Epithelial cell of proximal tubule (primary cell): Measurements from ENCODE around the gene PPP2R2C. TPM values are rescaled to one million over a fixed set of nuclear protein-coding genes. Genes with fewer than 3 reads are reported as not detected.

Experiments
- DNase-seq: peaks from one replicate; pipeline ENCODE4 v3.0.0-alpha.2; 2011; ENCODE audit warnings: low read depth
- H3K4me3 ChIP-seq: 2 replicates; pipeline ENCODE4 v1.5.1; 2011; ENCODE audit warnings: low read depth, mild to moderate bottlenecking, low read length
- total RNA-seq: library from RNA; depleted of rRNA; stranded (reverse); fragments of >200 nt; gene quantifications from 2 replicates; pipeline ENCODE4 v1.2.3, GENCODE V29; 2015
- TF ChIP-seq, protein P1 (sequence below): conservative IDR thresholded peaks from 2 replicates; pipeline ENCODE4 v1.5.1; 2012; ENCODE audit warnings: low read depth, mild to moderate bottlenecking, low read length

PPP2R2C gene
- total RNA-seq, 1 donor from 2014 or later, result not detected

DNA sequence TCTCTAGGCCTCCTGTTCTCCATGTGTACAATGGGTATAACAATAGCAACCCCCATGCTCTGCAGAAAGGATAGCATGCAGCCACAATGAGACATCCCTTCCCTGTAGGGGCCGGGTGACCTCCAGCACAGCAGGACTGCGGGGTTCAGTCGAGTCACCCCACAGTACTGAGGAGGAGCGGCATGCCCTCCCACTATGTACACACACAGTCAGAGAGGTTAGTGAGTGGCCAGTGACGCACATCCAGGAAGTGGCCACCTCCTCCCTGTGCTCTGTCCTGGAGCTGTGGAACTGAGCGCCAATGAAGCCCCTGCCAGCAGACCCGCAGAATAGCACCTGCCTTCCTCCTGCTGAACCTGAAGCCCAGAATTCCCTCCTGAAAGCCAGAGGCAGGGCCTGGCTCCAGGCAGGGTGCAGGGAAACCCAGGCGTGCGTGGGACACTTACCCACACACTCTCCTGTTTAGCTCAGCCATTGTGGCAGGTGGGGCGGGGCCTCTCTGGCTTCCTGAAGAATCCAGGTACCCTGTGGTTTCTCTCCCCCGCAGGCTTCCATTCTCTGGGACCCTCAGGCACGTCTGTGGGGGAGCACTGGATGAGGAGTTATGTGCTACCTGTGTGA lies 152.8 kb downstream of the PPP2R2C start:
- no peak for DNase-seq
- TF ChIP-seq, protein P1, sequence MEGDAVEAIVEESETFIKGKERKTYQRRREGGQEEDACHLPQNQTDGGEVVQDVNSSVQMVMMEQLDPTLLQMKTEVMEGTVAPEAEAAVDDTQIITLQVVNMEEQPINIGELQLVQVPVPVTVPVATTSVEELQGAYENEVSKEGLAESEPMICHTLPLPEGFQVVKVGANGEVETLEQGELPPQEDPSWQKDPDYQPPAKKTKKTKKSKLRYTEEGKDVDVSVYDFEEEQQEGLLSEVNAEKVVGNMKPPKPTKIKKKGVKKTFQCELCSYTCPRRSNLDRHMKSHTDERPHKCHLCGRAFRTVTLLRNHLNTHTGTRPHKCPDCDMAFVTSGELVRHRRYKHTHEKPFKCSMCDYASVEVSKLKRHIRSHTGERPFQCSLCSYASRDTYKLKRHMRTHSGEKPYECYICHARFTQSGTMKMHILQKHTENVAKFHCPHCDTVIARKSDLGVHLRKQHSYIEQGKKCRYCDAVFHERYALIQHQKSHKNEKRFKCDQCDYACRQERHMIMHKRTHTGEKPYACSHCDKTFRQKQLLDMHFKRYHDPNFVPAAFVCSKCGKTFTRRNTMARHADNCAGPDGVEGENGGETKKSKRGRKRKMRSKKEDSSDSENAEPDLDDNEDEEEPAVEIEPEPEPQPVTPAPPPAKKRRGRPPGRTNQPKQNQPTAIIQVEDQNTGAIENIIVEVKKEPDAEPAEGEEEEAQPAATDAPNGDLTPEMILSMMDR, result no peak
- no peak overlapping the region for H3K4me3 ChIP-seq

DNA sequence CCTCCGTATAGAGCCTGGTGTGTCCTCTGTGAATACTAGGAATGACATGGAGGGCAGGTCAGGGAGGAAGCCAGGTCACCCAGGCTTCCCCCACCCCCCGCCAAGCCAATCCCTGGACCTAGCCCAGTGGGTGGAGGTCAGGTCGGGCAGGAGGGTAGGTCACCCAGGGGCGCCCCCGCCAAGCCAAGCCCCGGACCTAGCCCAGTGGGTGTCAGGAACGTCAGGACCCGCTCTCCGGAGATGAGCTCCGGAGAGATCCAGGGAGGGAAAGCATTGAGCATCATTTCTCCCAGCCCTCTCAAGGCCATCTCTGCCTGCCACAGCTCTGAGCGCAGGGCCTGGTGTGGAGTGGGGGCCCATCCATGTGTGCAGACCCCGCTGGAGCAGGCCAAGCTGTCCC lies 154.2 kb downstream of the PPP2R2C start:
- TF ChIP-seq, protein P1, result no peak
- no peak overlapping the region for H3K4me3 ChIP-seq
- no peak for DNase-seq

DNA sequence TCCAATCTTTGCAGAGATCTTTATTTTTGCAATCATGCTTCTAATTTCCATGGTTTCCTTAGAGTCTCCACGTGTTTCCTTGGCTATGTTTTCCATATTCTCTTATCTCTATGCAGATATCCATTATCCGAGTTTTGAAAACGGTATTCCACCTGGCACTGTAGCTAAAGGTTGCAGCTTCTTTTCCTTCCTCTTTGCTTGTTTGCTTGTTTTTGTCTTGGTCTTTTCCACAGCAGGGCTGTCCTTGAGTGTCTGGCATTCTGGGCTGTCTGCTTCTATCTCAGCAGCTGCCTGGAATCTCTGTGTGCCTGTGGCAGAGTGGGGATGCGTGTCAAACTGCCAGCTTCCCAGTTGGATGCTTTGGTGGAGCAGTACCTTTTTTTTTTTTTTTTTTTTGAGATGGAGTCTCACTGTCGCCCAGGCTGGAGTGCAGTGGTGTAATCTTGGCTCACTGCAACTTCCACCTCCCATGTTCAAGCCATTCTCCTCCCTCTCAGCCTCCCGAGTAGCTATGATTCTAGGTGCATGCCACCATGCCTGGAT lies 155.9 kb downstream of the PPP2R2C start:
- DNase-seq, result no peak
- TF ChIP-seq, protein P1, result no peak
- H3K4me3 ChIP-seq, result no peak overlapping the region

DNA sequence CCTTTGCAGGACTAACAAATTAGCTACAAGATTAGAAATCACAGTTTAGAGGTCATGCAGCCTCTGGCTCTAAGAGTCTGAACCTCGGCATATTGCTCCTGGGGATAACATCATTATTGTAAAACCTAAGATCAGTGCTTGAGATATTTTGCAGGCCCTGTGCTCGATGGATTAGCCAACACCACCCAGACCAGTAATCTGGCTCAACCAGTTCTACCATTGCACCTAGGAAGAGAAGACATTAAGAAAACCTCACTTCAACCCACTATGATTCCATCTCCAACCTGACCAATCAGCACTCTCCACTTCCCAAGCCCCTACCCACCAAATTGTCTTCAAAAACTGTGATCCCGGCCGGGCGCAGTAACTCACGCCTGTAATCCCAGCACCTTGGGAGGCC lies 159.2 kb downstream of the PPP2R2C start:
- TF ChIP-seq, protein P1, result no peak
- DNase-seq, result no peak

DNA sequence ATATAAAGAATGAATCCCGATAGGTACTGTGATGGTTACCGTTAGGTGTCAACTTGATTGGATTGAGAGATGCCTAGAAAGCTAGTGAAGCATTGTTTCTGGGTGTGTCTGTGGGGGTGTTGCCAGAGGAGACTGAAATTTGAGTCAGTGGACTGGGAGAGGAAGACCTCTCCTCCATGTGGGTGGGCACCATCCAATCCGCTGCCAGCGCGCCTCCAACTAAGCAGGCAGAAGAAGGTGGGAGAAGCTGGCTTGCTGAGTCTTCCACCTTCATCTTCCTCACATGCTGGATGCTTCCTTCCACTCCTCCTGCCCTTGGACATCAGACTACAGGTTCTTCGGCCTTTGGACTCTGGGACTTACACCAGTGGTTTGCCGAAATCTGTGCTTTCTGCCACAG lies 162.6 kb downstream of the PPP2R2C start:
- DNase-seq, result no peak
- TF ChIP-seq, protein P1, result no peak
- H3K4me3 ChIP-seq, result no peak overlapping the region

More for the DNA sequence above, 159.2 kb downstream of the PPP2R2C start:
- no peak overlapping the region for H3K4me3 ChIP-seq

DNA sequence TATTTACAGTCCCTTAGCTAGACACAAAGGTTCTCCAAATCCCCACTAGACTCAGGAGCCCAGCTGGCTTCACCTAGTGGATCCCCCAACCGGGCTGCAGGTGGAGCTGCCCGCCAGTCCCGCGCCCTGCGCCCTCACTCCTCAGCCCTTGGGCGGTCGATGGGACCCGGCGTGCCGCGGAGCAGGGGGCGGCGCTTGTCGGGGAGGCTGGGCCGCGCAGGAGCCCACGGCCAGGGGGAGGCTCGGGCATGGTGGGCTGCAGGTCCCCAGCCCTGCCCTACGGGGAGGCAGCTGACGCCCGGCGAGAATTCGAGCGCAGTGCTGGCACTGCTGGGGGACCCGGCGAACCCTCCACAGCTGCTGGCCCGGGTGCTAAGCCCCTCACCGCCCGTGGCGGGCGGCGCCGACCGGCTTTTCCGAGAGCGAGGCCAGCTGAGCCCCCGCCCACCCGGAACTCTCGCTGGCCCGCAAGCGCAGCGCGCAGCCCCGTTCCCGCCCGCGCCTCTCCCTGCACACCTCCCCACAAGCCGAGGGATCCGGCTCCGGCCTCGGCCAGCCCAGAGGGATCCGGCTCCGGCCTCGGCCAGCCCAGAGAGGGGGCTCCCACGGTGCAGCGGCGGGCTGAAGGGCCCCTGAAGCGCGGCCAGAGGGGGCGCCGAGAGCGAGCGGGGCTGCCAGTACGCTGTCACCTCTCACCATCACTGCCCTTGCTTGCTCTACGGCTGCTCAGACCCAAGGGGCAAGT lies 163.3 kb downstream of the PPP2R2C start:
- H3K4me3 ChIP-seq, result peak overlapping the region; percentile 19
- no peak for DNase-seq
- TF ChIP-seq, protein P1, result no peak

DNA sequence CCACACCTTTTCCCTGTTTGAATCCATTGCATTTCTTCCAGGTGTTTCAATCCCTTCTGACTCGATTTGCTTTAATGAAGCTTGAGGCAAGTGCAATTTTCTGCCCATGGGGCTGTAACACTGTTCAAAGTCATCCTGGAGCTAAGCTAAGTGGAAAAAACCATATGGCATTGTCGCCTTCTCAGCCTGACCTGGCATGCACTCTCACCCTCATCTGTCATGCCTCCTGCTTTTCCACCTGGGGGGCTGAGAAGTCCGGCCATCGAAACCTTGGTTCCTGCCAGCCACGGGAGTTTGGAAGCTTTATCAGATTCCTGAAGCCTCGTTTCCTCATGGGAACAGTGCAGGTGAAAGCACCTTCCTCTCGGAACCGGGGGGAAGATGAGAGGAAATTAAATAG lies 164.5 kb downstream of the PPP2R2C start:
- no peak overlapping the region for H3K4me3 ChIP-seq
- DNase-seq, result no peak
- TF ChIP-seq, protein P1, result no peak
